ENCODE results near the gene ZNF423.

- TF ChIP-seq FOS (IDR thresholded peaks at IDR 0.05; ENCODE audit: extremely low read depth, insufficient read length) (no peak), ZNF780A (CRISPR knock-in tag; IDR thresholded peaks at IDR 0.05) (no peak), CTCF (IDR thresholded peaks at IDR 0.05 in 2 of 3, conservative IDR thresholded peaks at IDR 0.05 in 1 of 3; ENCODE audit: insufficient read depth in 2 of 3, low read depth in 1 of 3, low read length in 3 of 3) (no peak), ZNF24 (IDR thresholded peaks at IDR 0.05) (no peak), PURB (CRISPR knock-in tag; IDR thresholded peaks at IDR 0.05; ENCODE audit: low read depth) (no peak), BHLHE40 (IDR thresholded peaks at IDR 0.05; ENCODE audit: low read length) (no peak), SP2 (IDR thresholded peaks at IDR 0.05; ENCODE audit: extremely low read depth, low read depth, low read length, poor library complexity, severe bottlenecking) (no peak), SREBF2 (CRISPR knock-in tag; IDR thresholded peaks at IDR 0.05) (no peak), PCBP2 (IDR thresholded peaks at IDR 0.05; ENCODE audit: low read depth, low read length, poor library complexity, severe bottlenecking) (no peak), MYC (IDR thresholded peaks at IDR 0.05; ENCODE audit: low read depth, low read length) (no peak), MYC (CRISPR knock-in tag; IDR thresholded peaks at IDR 0.05; ENCODE audit: borderline replicate concordance, low read depth) (no peak), SRSF7 (optimal IDR thresholded peaks at IDR 0.05; ENCODE audit: low read depth, low read length) (no peak), ESRRA (IDR thresholded peaks at IDR 0.05; ENCODE audit: borderline replicate concordance, low read depth) (no peak), ETV5 (CRISPR knock-in tag; IDR thresholded peaks at IDR 0.05; ENCODE audit: low read depth) (no peak)
- TF ChIP-seq, protein P1, sequence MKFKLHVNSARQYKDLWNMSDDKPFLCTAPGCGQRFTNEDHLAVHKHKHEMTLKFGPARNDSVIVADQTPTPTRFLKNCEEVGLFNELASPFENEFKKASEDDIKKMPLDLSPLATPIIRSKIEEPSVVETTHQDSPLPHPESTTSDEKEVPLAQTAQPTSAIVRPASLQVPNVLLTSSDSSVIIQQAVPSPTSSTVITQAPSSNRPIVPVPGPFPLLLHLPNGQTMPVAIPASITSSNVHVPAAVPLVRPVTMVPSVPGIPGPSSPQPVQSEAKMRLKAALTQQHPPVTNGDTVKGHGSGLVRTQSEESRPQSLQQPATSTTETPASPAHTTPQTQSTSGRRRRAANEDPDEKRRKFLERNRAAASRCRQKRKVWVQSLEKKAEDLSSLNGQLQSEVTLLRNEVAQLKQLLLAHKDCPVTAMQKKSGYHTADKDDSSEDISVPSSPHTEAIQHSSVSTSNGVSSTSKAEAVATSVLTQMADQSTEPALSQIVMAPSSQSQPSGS (CRISPR knock-in tag; IDR thresholded peaks at IDR 0.05), result no peak
Observed at GRCh38 chr16:49708491-49708890, 147.4 kb downstream of the ZNF423 start.
